ENCODE measurements around the gene NDST1.

DNA sequence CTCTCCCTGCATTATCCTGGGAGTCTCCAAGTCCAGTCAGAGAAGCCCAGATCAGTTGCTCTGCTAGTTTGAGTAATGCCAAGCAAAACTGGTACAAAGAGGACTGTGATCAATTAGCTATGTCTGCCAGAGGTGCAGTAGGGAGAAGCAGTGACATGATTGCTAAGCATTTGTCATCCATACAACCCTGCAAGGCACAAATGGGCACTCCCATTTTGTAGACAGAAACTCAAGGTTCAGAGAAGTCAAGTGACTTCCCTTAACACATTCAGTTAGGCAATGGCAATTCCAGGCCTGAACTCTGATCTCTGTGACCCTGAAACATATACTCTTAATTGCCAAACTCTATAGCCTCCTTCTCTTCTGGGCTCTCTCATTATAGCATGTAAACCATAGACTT is 34.0 kb downstream of the NDST1 start:
- TF ChIP-seq, protein P1, sequence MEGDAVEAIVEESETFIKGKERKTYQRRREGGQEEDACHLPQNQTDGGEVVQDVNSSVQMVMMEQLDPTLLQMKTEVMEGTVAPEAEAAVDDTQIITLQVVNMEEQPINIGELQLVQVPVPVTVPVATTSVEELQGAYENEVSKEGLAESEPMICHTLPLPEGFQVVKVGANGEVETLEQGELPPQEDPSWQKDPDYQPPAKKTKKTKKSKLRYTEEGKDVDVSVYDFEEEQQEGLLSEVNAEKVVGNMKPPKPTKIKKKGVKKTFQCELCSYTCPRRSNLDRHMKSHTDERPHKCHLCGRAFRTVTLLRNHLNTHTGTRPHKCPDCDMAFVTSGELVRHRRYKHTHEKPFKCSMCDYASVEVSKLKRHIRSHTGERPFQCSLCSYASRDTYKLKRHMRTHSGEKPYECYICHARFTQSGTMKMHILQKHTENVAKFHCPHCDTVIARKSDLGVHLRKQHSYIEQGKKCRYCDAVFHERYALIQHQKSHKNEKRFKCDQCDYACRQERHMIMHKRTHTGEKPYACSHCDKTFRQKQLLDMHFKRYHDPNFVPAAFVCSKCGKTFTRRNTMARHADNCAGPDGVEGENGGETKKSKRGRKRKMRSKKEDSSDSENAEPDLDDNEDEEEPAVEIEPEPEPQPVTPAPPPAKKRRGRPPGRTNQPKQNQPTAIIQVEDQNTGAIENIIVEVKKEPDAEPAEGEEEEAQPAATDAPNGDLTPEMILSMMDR (IDR thresholded peaks at IDR 0.05): no peak
- TF ChIP-seq POLR2A (IDR thresholded peaks at IDR 0.05): no peak
